SK-MEL-5 (cell line): ENCODE results near the gene SMCHD1. TPM values are rescaled to one million over a fixed set of nuclear protein-coding genes. Genes with fewer than 3 reads are reported as not detected.
"Not testable (repeated sequence)": the region's sequence is repeated elsewhere in the genome, so short reads cannot be mapped to it uniquely, and the experiment has no call there.

ENCODE experiments used
- DNase-seq: peaks from one replicate; pipeline ENCODE4 v3.0.0-alpha.2; 2016; ENCODE audit warnings: low read depth, low spot score
- in situ Hi-C: cut with HindIII; loops from 2 replicates; pipeline ENCODE4 v1.10.0; 2016; ENCODE audit warnings: low sequenced_read_pairs, high pct_unique_total_duplicates, low pct_unique_long_range_greater_than_20kb
- total RNA-seq: library from RNA; depleted of rRNA; stranded (reverse); fragments of >200 nt; shearing (Covaris generic); gene quantifications from 2 replicates; pipeline ENCODE4 v1.2.3, GENCODE V29; 2014

The SMCHD1 gene
- total RNA-seq, 1 experiment from 2014 or later, result 40.3 TPM

- DNase-seq, result no peak
- in situ Hi-C loops, result no loop called here
Measured at GRCh38 chr18:2655954-2656236, 369 bp downstream of the SMCHD1 start.

GRCh38 chr18:2656237-2656980 is 883 bp downstream of the SMCHD1 start:
- in situ Hi-C loops, result no loop called here
- peak; percentile 8 for DNase-seq

GRCh38 chr18:2656981-2657512 is 1.5 kb downstream of the SMCHD1 start:
- no peak for DNase-seq

GRCh38 chr18:2657788-2658458 is 2.4 kb downstream of the SMCHD1 start:
- peak; percentile 13 for DNase-seq
- in situ Hi-C loops, result no loop called here

More at GRCh38 chr18:2656981-2657512, 1.5 kb downstream of the SMCHD1 start:
- in situ Hi-C loops, result no loop called here

- in situ Hi-C loops, DNase-seq: not testable (repeated sequence)
Measured at GRCh38 chr18:2660849-2661248, 5.3 kb downstream of the SMCHD1 start.

DNA sequence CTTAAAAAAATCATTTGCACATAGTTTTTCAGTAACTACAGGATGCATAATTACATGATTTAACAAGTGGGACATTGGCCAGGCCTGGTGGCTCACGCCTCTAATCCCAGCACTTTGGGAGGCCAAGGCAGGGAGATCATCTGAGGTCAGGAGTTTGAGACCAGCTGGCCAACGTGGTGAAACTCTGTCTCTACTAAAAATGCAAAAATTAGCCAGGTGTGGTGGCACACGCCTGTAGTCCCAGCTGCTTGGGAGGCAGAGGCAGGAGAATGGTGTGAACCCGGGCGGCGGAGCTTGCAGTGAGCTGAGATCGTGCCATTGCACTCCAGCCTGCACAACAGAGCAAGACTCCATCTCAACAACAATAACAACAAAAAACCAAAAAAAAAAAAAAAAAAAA is 6.8 kb downstream of the SMCHD1 start:
- in situ Hi-C loops, DNase-seq: not testable (repeated sequence)

DNA sequence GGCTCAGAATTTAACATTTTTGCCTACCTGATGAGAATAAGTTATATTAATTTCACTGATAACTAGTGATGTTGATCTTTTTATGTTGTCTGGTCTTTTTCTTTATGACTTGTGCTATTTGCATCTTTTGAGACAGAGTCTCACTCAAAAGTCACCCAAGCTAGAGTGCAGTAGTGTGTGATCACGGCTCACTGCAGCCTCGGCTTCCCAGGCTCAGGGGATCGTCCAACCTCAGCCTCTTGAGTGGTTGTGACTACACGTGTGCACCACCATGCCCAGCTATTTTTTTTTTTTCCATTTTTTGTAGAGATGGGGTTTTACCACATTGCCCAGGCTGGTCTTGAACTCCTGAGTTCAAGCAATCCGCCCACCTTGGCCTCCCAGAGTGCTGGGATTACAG is 7.5 kb downstream of the SMCHD1 start:
- no peak for DNase-seq
- in situ Hi-C loops, result no loop called here

DNA sequence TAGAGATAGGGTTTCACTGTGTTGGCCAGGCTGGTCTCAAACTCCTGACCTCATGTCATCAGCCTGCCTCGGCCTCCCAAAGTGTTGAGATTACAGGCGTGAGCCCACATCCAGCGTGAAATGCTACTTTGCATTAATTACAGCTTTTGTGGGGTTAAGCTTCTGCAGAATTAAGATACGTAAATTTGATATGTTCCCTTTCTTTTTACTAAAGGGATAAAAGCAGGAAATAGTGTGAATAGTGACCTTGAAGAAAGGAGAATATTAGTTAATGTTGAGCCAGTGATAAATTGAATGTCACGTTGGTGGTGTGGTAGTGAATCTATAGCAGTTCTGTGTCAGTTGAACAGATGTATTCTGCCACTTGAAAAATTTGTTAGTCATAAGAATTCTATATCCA is 16.9 kb downstream of the SMCHD1 start:
- in situ Hi-C loops, result no loop called here
- DNase-seq, result no peak

GRCh38 chr18:2672872-2673271 is 17.3 kb downstream of the SMCHD1 start:
- in situ Hi-C loops, result no loop called here

GRCh38 chr18:2678933-2679332 is 23.4 kb downstream of the SMCHD1 start:
- in situ Hi-C loops, DNase-seq: not testable (repeated sequence)

More at GRCh38 chr18:2672872-2673271, 17.3 kb downstream of the SMCHD1 start:
- no peak for DNase-seq

DNA sequence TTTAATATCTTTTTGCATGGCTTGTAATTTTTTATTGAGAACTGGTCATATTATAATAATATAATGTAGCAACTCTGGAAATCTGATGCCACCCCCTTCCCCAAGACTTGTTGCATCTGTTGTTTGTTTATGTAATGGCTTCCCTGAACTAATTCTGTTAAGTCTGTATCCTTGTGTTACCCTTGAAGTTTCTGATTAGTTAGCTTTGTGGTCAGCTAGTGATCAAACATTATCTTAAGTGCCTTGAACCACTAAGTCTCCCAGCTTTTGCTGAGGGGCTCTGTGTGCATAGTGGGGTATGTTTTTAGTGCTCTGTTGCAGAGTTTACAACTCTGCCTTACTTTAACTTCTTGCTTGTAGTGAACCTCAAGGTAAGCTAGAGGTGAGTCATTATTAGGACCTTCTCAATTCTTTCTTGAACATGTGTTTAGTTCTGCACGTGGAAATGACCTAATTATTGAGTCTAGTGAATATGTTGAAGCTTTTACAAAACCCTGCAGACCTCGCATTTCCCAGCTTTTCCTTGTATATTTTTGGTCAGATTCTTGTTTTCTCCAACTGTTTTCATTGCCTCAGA is 24.8 kb downstream of the SMCHD1 start:
- in situ Hi-C loops, result loop anchor here (10.0 kb wide), 1 partner anchor 54 kb away; no protein-coding TSS in a partner anchor

DNA sequence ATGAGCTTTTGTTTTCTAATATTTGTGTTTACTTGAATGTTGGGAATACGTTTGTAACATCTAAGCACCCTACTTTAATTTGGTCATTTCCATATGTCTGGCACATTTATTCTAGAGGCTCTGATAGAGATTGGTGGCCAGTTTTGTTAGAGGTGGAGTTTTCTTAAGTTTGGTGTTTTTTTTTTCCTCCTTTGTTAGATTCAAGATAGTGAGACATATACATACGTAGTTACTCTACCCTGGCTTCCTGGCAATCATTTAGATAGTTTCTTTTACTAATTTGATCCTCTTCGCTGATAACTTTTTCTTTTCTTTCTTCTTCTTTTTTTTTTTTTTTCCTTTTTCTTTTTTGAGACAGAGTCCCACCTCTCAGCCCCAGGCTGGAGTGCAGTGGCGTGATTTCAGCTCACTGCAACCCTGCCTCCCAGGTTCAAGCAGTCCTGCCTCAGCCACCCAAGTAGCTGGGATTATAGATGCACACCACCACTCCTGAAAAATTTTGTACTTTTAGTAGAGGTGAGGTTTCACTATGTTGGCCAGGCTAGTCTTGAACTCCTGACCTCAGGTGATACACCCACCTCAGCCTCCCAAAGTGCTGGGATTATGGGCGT is 26.6 kb downstream of the SMCHD1 start:
- in situ Hi-C loops, result loop anchor here (10.0 kb wide), 1 partner anchor 53 kb away; no protein-coding TSS in a partner anchor
- DNase-seq, result no peak

More for the DNA sequence above, 24.8 kb downstream of the SMCHD1 start:
- DNase-seq, result no peak

DNA sequence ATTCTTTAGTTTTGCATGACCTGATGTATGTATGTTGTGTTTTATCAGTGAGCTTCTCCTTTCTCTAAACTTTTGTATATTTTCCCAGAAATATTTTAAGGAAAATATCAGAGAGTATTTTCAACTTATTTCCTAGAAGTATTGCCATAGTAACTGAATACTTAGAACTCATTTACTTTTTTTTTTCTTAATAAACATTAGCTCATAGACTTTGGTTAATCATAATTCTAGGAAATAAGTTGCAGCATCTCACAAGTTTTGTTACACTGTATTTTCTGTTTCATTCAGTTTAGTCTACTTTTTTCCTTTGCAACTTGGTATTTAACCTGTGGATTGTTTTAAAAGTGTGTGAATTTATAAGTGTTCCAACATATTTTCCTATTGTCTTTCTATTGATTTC is 27.5 kb downstream of the SMCHD1 start:
- in situ Hi-C loops, result loop anchor here (10.0 kb wide), 1 partner anchor 52 kb away; no protein-coding TSS in a partner anchor
- no peak for DNase-seq

- DNase-seq, result peak; percentile 4
- in situ Hi-C loops, result loop anchor here (10.0 kb wide), 1 partner anchor 48 kb away; no protein-coding TSS in a partner anchor
Measured at GRCh38 chr18:2686349-2686968, 30.9 kb downstream of the SMCHD1 start.

GRCh38 chr18:2687390-2688001 is 32.0 kb downstream of the SMCHD1 start:
- no peak for DNase-seq
- in situ Hi-C loops, result loop anchor here (10.0 kb wide), 1 partner anchor 47 kb away; no protein-coding TSS in a partner anchor

- DNase-seq, result no peak
- in situ Hi-C loops, result no loop called here
Measured at GRCh38 chr18:2692508-2692907, 37.0 kb downstream of the SMCHD1 start.

DNA sequence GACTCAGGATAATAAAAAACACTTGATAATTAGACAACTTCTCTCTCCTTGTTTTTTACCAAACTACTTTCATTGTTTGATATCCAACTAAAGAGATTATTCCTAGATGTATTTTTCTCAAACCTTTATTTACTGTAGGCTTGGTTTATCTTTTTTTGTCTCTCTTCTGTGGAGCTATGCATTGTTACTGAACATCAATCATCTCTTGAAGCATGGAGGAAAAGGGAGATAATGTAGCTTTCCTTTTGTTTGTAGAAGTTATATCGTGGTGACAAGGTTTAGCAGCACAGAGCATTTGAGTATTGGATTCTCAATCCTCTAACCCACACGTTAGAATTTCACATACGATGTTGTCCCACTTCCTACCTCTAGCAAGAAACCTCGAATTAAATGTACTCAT is 41.7 kb downstream of the SMCHD1 start:
- in situ Hi-C loops, result no loop called here
- DNase-seq, result no peak
